GM23338 (cell line): ENCODE measurements around the gene GABARAP. TPM values are rescaled to one million over a fixed set of nuclear protein-coding genes. Genes with fewer than 3 reads are reported as not detected.
A peak's percentile ranks its signal among the peaks of the same experiment; 100 is the strongest.

Experiments
- ATAC-seq: fragments of 200-7000 bp; cut with Tn5 transposase; 3 replicates; pipeline ENCODE4 v1.9.1; 2020
- DNase-seq: peaks from one replicate; pipeline ENCODE4 v3.0.0-alpha.2; 2015; ENCODE audit warnings: low spot score
- H2AFZ ChIP-seq: fragments of 200-600 bp; sonication (generic); 2 replicates; pipeline ENCODE4 v1.8.0; 2016; ENCODE audit warnings: antibody characterized with exemption, mild to moderate bottlenecking, moderate library complexity
- H3F3A ChIP-seq: fragments of 200-600 bp; sonication (generic); replicated peaks from 2 replicates; pipeline ENCODE4 v1.8.0; 2017; ENCODE audit warnings: antibody characterized with exemption, mixed run types, low read depth
- H3K27ac ChIP-seq: fragments of 200-600 bp; sonication (generic); 2 replicates; pipeline ENCODE4 v1.6.1; 2016; ENCODE audit warnings: low read depth
- H3K27me3 ChIP-seq: fragments of 200-600 bp; sonication (generic); 2 replicates; pipeline ENCODE4 v1.8.0; 2016; ENCODE audit warnings: mild to moderate bottlenecking, mixed run types, moderate library complexity; ENCODE audit not compliant: insufficient read depth
- H3K36me3 ChIP-seq: fragments of 200-600 bp; sonication (generic); 2 replicates; pipeline ENCODE4 v1.8.0; 2016; ENCODE audit warnings: mild to moderate bottlenecking; ENCODE audit not compliant: insufficient read depth
- H3K4me1 ChIP-seq: fragments of 200-600 bp; sonication (generic); 2 replicates; pipeline ENCODE4 v1.8.0; 2016; ENCODE audit warnings: mild to moderate bottlenecking, moderate library complexity; ENCODE audit not compliant: insufficient read depth
- H3K4me2 ChIP-seq: fragments of 200-600 bp; sonication (generic); 2 replicates; pipeline ENCODE4 v1.7.1; 2017; ENCODE audit warnings: mixed run types
- H3K4me3 ChIP-seq: fragments of 200-600 bp; sonication (generic); 2 replicates; pipeline ENCODE4 v1.6.1; 2016; ENCODE audit warnings: mixed run types
- H3K79me2 ChIP-seq: fragments of 200-600 bp; sonication (generic); replicated peaks from 2 replicates; pipeline ENCODE4 v1.8.0; 2017; ENCODE audit warnings: mild to moderate bottlenecking; ENCODE audit not compliant: insufficient read depth
- H3K9me2 ChIP-seq: fragments of 200-600 bp; sonication (generic); 2 replicates; pipeline ENCODE4 v1.8.0; 2017; ENCODE audit not compliant: insufficient read depth
- H4K20me1 ChIP-seq: fragments of 200-600 bp; sonication (generic); replicated peaks from 2 replicates; pipeline ENCODE4 v1.8.0; 2017; ENCODE audit warnings: mild to moderate bottlenecking; ENCODE audit not compliant: insufficient read depth
- H3K27ac Mint-ChIP-seq: 2 replicates; pipeline ENCODE4 v1.8.0; 2020; ENCODE audit warnings: inconsistent platforms, mild to moderate bottlenecking, moderate library complexity, mixed read lengths
- H3K27me3 Mint-ChIP-seq: 3 replicates; pipeline ENCODE4 v1.8.0; 2022; ENCODE audit warnings: low read depth, mild to moderate bottlenecking, moderate library complexity, mixed read lengths, inconsistent platforms; ENCODE audit not compliant: insufficient read depth, poor library complexity
- H3K36me3 Mint-ChIP-seq: 3 replicates; pipeline ENCODE4 v1.8.0; 2021; ENCODE audit warnings: low read depth, mild to moderate bottlenecking, inconsistent platforms, moderate library complexity, mixed read lengths
- H3K4me1 Mint-ChIP-seq: 3 replicates; pipeline ENCODE4 v1.8.0; 2020; ENCODE audit warnings: mild to moderate bottlenecking, inconsistent platforms, mixed read lengths
- H3K4me3 Mint-ChIP-seq: 3 replicates; pipeline ENCODE4 v1.8.0; 2021; ENCODE audit warnings: moderate library complexity, mild to moderate bottlenecking, inconsistent platforms, mixed read lengths
- H3K9me3 Mint-ChIP-seq: 3 replicates; pipeline ENCODE4 v1.8.0; 2020; ENCODE audit warnings: moderate library complexity, mild to moderate bottlenecking, inconsistent platforms, mixed read lengths
- CREB1 ChIP-seq: fragments of 250-450 bp; sonication (Bioruptor Pico); IDR thresholded peaks from 2 replicates; pipeline ENCODE4 v1.5.0; 2020; ENCODE audit warnings: low read depth, mild to moderate bottlenecking, moderate library complexity
- ETS1 ChIP-seq: IDR thresholded peaks from 2 replicates; pipeline ENCODE4 v1.6.1; 2016; ENCODE audit warnings: antibody characterized with exemption
- EZH2 ChIP-seq: fragments of 200-600 bp; sonication (generic); IDR thresholded peaks from one replicate; pipeline ENCODE4 v1.8.0; 2017; ENCODE audit warnings: antibody characterized with exemption, mild to moderate bottlenecking, low read depth; ENCODE audit not compliant: unreplicated experiment
- EZH2phosphoT487 ChIP-seq: fragments of 200-600 bp; sonication (generic); IDR thresholded peaks from one replicate; pipeline ENCODE4 v1.8.1; 2018; ENCODE audit warnings: antibody characterized with exemption; ENCODE audit not compliant: unreplicated experiment
- POLR2AphosphoS5 ChIP-seq: IDR thresholded peaks from 2 replicates; pipeline ENCODE4 v1.6.1; 2016; ENCODE audit warnings: antibody characterized with exemption, low read depth
- REST ChIP-seq: IDR thresholded peaks from one replicate; pipeline ENCODE4 v1.6.1; 2018; ENCODE audit warnings: antibody characterized with exemption; ENCODE audit not compliant: unreplicated experiment
- STAT1 ChIP-seq: IDR thresholded peaks from one replicate; pipeline ENCODE4 v1.6.1; 2016; ENCODE audit warnings: antibody characterized with exemption; ENCODE audit not compliant: unreplicated experiment
- ZNF114 ChIP-seq: fragments of 250-450 bp; sonication (Bioruptor Pico); IDR thresholded peaks from 2 replicates; pipeline ENCODE4 v1.5.0; 2020; ENCODE audit warnings: mild to moderate bottlenecking, moderate library complexity
- ZNF462 ChIP-seq: fragments of 250-450 bp; sonication (Bioruptor Pico); IDR thresholded peaks from 2 replicates; pipeline ENCODE4 v1.5.0; 2020; ENCODE audit warnings: mild to moderate bottlenecking, moderate library complexity
- polyA plus RNA-seq: library from polyadenylated mRNA; unstranded; fragments of >200 nt; fragmentation: Nextera tagmentation; extraction: Ambion mirVana; gene quantifications from 2 replicates; pipeline ENCODE4 v1.2.1, GENCODE V29; 2016
- total RNA-seq: library from RNA; depleted of rRNA; stranded (reverse); fragments of >200 nt; shearing (Covaris generic); gene quantifications from 2 replicates; pipeline ENCODE4 v1.2.3, GENCODE V29; 2014

Gene GABARAP
- total and polyA plus RNA-seq, 2 experiments from 2014 or later = 128 to 520 TPM

GRCh38 chr17:7234083-7234951, 7.9 kb downstream of the GABARAP start, which contains the start of gene DVL2 (continued):
- no peak for TF ChIP-seq REST

GRCh38 chr17:7233701-7234082, 8.6 kb downstream of the GABARAP start:
- H3F3A ChIP-seq = peaks cover 36% of the 10 kb centered on the region
- peaks cover 26% of the 10 kb centered on the region for H3K4me1 Mint-ChIP-seq
- peaks cover 21% of the 10 kb centered on the region for H3K4me1 ChIP-seq
- peak overlapping the region; percentile 85 for H3K27ac ChIP-seq
- peaks cover 37% of the 10 kb centered on the region for H4K20me1 ChIP-seq
- H3K79me2 ChIP-seq = peaks cover 68% of the 10 kb centered on the region
- H3K4me3 Mint-ChIP-seq = peak overlapping the region; percentile 100
- peak overlapping the region; percentile 97 for H3K4me3 ChIP-seq
- peaks cover 59% of the 10 kb centered on the region for H3K36me3 Mint-ChIP-seq
- H3K27me3 Mint-ChIP-seq = peaks cover 15% of the 10 kb centered on the region
- H3K9me2 ChIP-seq = no peaks in the 10 kb centered on the region
- DNase-seq (no peak), ATAC-seq (peak; percentile 15)
- peak overlapping the region; percentile 97 for H3K27ac Mint-ChIP-seq
- peak overlapping the region; percentile 88 for H2AFZ ChIP-seq
- peaks cover 3% of the 10 kb centered on the region; the same call in 2 of the 3 replicates for H3K9me3 Mint-ChIP-seq
- H3K36me3 ChIP-seq = peaks cover 11% of the 10 kb centered on the region
- H3K4me2 ChIP-seq = peak overlapping the region; percentile 97
- H3K27me3 ChIP-seq = no peaks in the 10 kb centered on the region
- TF ChIP-seq POLR2AphosphoS5 = no peak
- no peak for TF ChIP-seq CREB1 (CRISPR knock-in tag)
- no peak for TF ChIP-seq REST
- TF ChIP-seq ZNF462 (CRISPR knock-in tag) = no peak
- no peak for TF ChIP-seq STAT1
- no peak for TF ChIP-seq ZNF114
- TF ChIP-seq EZH2phosphoT487 = no peak
- no peak for TF ChIP-seq ETS1
- no peak for TF ChIP-seq EZH2
